Measurements from ENCODE around the gene TEAD4. TPM values are rescaled to one million over a fixed set of nuclear protein-coding genes. Genes with fewer than 3 reads are reported as not detected.
A peak's percentile ranks its signal among the peaks of the same experiment; 100 is the strongest.

The TEAD4 gene
- total RNA-seq, 1 donor from 2014 or later, result 8.8 TPM

GRCh38 chr12:2963154-2963759 is 4.1 kb downstream of the TEAD4 start:
- Histone ChIP-seq H3K4me2 (peak overlapping the region; percentile 63), H3K9ac (no peak overlapping the region), H3F3A (ENCODE audit: low read depth) (peaks cover 30% of the 10 kb centered on the region), H3K79me2 (ENCODE audit: low read depth) (peaks cover 58% of the 10 kb centered on the region), H3K4me3 (peak overlapping the region; percentile 14), H3K9me3 (ENCODE audit: low read depth) (no peaks in the 10 kb centered on the region), H3K4me1 (peaks cover 32% of the 10 kb centered on the region), H3K27me3 (peaks cover 28% of the 10 kb centered on the region), H2AFZ (replicated peaks) (no peak overlapping the region), H4K20me1 (ENCODE audit: low read depth) (peaks cover 33% of the 10 kb centered on the region), H3K36me3 (no peaks in the 10 kb centered on the region), H3K27ac (no peak overlapping the region)
- Mint-ChIP-seq H3K36me3 (no peaks in the 10 kb centered on the region), H3K4me3 (no peak overlapping the region), H3K9me3 (no peaks in the 10 kb centered on the region), H3K27me3 (ENCODE audit: insufficient read depth, low read depth) (peaks cover 22% of the 10 kb centered on the region), H3K27ac (no peak overlapping the region), H3K4me1 (peaks cover 33% of the 10 kb centered on the region)
- no peak for TF ChIP-seq EZH2 (IDR thresholded peaks at IDR 0.05)
- TF ChIP-seq CTCF (IDR thresholded peaks at IDR 0.05), result no peak
- TF ChIP-seq EZH2phosphoT487 (IDR thresholded peaks at IDR 0.05), result no peak
- DNase-seq (ENCODE audit: low spot score), result peak; percentile 37

- H3K79me2 ChIP-seq (ENCODE audit: low read depth), result peaks cover 58% of the 10 kb centered on the region
- H3K9ac ChIP-seq, result no peak overlapping the region
- H3K9me3 ChIP-seq (ENCODE audit: low read depth), result no peaks in the 10 kb centered on the region
- H3K4me1 ChIP-seq, result peaks cover 32% of the 10 kb centered on the region
- no peaks in the 10 kb centered on the region for H3K9me3 Mint-ChIP-seq
- H3K27me3 Mint-ChIP-seq (ENCODE audit: insufficient read depth, low read depth), result peaks cover 19% of the 10 kb centered on the region
- no peaks in the 10 kb centered on the region for H3K36me3 ChIP-seq
- H3K4me1 Mint-ChIP-seq, result peaks cover 30% of the 10 kb centered on the region
- H2AFZ ChIP-seq (replicated peaks), result no peak overlapping the region
- no peak overlapping the region for H3K27ac Mint-ChIP-seq
- H3K27ac ChIP-seq, result no peak overlapping the region
- H3K4me2 ChIP-seq, result peak overlapping the region; percentile 63
- no peaks in the 10 kb centered on the region for H3K36me3 Mint-ChIP-seq
- peaks cover 33% of the 10 kb centered on the region for H4K20me1 ChIP-seq (ENCODE audit: low read depth)
- DNase-seq (ENCODE audit: low spot score), result no peak
- H3F3A ChIP-seq (ENCODE audit: low read depth), result peaks cover 26% of the 10 kb centered on the region
- no peak for TF ChIP-seq EZH2phosphoT487 (IDR thresholded peaks at IDR 0.05)
- TF ChIP-seq EZH2 (IDR thresholded peaks at IDR 0.05), result no peak
- TF ChIP-seq CTCF (IDR thresholded peaks at IDR 0.05), result no peak
- H3K4me3 Mint-ChIP-seq, result no peak overlapping the region
- peaks cover 25% of the 10 kb centered on the region for H3K27me3 ChIP-seq
- H3K4me3 ChIP-seq, result no peak overlapping the region
Measured at GRCh38 chr12:2963760-2964292, 4.6 kb downstream of the TEAD4 start.

GRCh38 chr12:2967651-2968050 is 8.5 kb downstream of the TEAD4 start:
- H3K36me3 ChIP-seq, result no peaks in the 10 kb centered on the region
- peaks cover 4% of the 10 kb centered on the region for H3F3A ChIP-seq (ENCODE audit: low read depth)
- Mint-ChIP-seq H3K27ac (no peak overlapping the region), H3K36me3 (peaks cover 3% of the 10 kb centered on the region), H3K4me3 (no peak overlapping the region), H3K27me3 (ENCODE audit: insufficient read depth, low read depth) (peaks cover 3% of the 10 kb centered on the region), H3K4me1 (peaks cover 16% of the 10 kb centered on the region), H3K9me3 (no peaks in the 10 kb centered on the region)
- H3K27ac ChIP-seq, result no peak overlapping the region
- no peak overlapping the region for H2AFZ ChIP-seq (replicated peaks)
- TF ChIP-seq EZH2phosphoT487 (IDR thresholded peaks at IDR 0.05), result no peak
- no peak for TF ChIP-seq EZH2 (IDR thresholded peaks at IDR 0.05)
- no peak for TF ChIP-seq CTCF (IDR thresholded peaks at IDR 0.05)
- no peak overlapping the region for H3K4me2 ChIP-seq
- H3K4me1 ChIP-seq, result peaks cover 14% of the 10 kb centered on the region
- H3K79me2 ChIP-seq (ENCODE audit: low read depth), result peaks cover 48% of the 10 kb centered on the region
- no peak for DNase-seq (ENCODE audit: low spot score)
- H3K9me3 ChIP-seq (ENCODE audit: low read depth), result no peaks in the 10 kb centered on the region
- no peaks in the 10 kb centered on the region for H3K27me3 ChIP-seq
- no peak overlapping the region for H3K9ac ChIP-seq
- H3K4me3 ChIP-seq, result no peak overlapping the region
- peaks cover 11% of the 10 kb centered on the region for H4K20me1 ChIP-seq (ENCODE audit: low read depth)

Measured in neural progenitor cell (in vitro differentiated cells).